Measurements from ENCODE around the gene POLE2. TPM values are rescaled to one million over a fixed set of nuclear protein-coding genes. Genes with fewer than 3 reads are reported as not detected.
A peak's percentile ranks its signal among the peaks of the same experiment; 100 is the strongest.
"Not testable (repeated sequence)": the region's sequence is repeated elsewhere in the genome, so short reads cannot be mapped to it uniquely, and the experiment has no call there.

POLE2 gene
- total RNA-seq, 1 donor from 2014 or later: 46.9 TPM

DNA sequence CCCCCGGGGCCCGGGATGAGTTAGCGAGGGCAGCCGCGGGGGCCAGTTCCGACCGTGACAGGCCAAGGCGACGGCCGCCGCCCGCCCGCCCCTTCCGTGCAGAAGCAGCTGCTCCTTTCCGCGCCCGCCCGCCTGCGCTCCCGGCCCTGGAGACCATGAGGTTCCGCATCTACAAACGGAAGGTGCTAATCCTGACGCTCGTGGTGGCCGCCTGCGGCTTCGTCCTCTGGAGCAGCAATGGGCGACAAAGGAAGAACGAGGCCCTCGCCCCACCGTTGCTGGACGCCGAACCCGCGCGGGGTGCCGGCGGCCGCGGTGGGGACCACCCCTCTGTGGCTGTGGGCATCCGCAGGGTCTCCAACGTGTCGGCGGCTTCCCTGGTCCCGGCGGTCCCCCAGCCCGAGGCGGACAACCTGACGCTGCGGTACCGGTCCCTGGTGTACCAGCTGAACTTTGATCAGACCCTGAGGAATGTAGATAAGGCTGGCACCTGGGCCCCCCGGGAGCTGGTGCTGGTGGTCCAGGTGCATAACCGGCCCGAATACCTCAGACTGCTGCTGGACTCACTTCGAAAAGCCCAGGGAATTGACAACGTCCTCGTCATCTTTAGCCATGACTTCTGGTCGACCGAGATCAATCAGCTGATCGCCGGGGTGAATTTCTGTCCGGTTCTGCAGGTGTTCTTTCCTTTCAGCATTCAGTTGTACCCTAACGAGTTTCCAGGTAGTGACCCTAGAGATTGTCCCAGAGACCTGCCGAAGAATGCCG is 66.7 kb downstream of the POLE2 start:
- Mint-ChIP-seq H3K4me3 (peak overlapping the region; percentile 98), H3K36me3 (ENCODE audit: low read depth) (peaks cover 49% of the 10 kb centered on the region), H3K4me1 (ENCODE audit: low read depth) (peaks cover 57% of the 10 kb centered on the region), H3K27me3 (ENCODE audit: insufficient read depth) (peaks cover under 1% of the 10 kb centered on the region), H3K27ac (peak overlapping the region; percentile 98), H3K9me3 (no peaks in the 10 kb centered on the region)
- DNase-seq (ENCODE audit: low spot score): no peak
- intact Hi-C loops (cut with micrococcal nuclease): loop anchor here (2.0 to 5.0 kb wide), 4 partner anchors 232 to 611 kb away; partner anchors contain the start of genes ARF6, NEMF and SOS2

DNA sequence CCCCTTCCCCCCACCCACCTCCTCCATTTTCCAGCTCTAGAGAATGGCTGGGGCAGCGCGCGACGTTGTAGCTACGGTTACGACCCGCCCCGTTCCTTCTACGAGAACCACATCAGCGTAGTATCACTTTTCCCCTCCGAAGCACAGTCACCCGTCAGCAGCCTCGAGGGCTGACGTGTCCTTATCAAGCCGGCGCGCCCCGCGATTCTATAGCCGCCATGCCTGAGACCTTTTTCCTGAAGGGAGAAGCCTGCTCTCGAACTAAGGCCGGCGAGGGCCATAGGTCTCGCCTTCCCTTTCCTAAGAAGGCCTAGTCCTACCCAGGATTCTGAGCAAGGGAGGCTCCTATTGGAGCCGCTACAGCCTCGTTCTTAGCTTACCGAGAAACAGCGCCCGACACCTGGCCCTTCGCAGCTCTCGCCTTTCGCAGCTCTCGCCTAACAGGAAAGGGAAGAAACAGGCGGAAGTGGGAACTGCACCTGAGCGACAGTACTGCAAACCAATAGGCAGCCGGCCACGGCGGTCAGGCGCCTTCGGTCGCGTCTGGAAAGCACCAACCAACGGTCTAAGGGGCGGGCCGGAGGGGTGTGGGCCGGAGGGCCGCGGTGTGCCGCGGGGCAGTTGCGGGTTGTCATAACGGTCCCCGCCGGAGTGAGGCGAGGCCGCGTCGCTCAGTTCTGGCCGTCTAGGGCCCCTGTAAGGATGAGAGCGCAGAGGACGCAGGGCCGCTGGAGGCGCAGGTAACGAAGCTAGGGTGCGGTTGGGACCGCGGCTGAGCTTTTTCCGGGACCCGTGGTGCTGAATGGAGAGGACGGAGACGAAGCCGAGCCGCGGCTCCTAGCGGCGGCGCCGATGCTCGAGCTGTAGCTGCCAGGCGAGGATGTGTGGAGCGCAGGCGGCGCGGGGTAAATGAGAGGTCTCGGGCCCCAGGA is 67.6 kb downstream of the POLE2 start, which contains the start of the genes MGAT2 and RPL36AL:
TSS of gene MGAT2 (plus strand) at position 618 of the 932 bp plus-strand sequence. CDS start 470 bp downstream, outside the sequence.
TSS of gene RPL36AL (minus strand) at position 445 of the 932 bp plus-strand sequence. CDS start 1,522 bp downstream, outside the sequence.
- Mint-ChIP-seq H3K27ac (peak within 1 kb of the TSS; percentile 98), H3K27me3 (ENCODE audit: insufficient read depth) (peaks cover 2% of the 10 kb centered on the region), H3K4me1 (ENCODE audit: low read depth) (peaks cover 53% of the 10 kb centered on the region), H3K4me3 (peak within 1 kb of the TSS; percentile 98), H3K9me3 (no peaks in the 10 kb centered on the region), H3K36me3 (ENCODE audit: low read depth) (peaks cover 44% of the 10 kb centered on the region)
- peak; percentile 96 for DNase-seq (ENCODE audit: low spot score)
- intact Hi-C loops (cut with micrococcal nuclease): loop anchor here (1.0 to 5.0 kb wide), 11 partner anchors 14 to 692 kb away; partner anchors contain the start of genes ARF6, DMAC2L, KLHDC2 and L2HGDH

DNA sequence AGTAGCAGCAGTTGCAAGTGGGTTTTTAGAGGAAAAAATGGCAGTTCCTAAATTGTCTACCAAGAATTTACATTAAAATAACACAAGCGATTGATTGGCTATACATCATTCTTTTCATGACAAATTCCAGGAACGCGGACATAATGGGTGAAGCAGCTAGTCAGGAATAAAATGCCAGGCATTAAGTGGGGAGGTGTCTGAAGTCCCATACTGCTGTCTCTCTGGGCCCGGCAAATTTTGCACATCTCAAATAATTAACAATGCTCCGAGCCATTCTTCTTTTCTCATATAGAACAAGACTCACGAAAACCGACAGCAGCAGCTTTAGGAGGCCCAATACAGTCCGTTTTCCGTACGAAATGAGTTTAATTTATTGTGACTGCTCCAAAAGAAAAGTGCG is 68.3 kb downstream of the POLE2 start:
- Mint-ChIP-seq H3K27me3 (ENCODE audit: insufficient read depth) (peaks cover 2% of the 10 kb centered on the region), H3K4me3 (peak overlapping the region; percentile 98), H3K4me1 (ENCODE audit: low read depth) (peaks cover 48% of the 10 kb centered on the region), H3K36me3 (ENCODE audit: low read depth) (peaks cover 45% of the 10 kb centered on the region), H3K9me3 (no peaks in the 10 kb centered on the region), H3K27ac (peak overlapping the region; percentile 98)
- intact Hi-C loops (cut with micrococcal nuclease): loop anchor here (1.0 to 5.0 kb wide), 11 partner anchors 15 to 693 kb away; partner anchors contain the start of genes ARF6, DMAC2L, KLHDC2 and L2HGDH
- no peak for DNase-seq (ENCODE audit: low spot score)

GRCh38 chr14:49619273-49619672 is 68.7 kb downstream of the POLE2 start:
- H3K4me1 Mint-ChIP-seq (ENCODE audit: low read depth): peaks cover 44% of the 10 kb centered on the region
- intact Hi-C loops (cut with micrococcal nuclease); H3K9me3 Mint-ChIP-seq; H3K27me3 Mint-ChIP-seq (ENCODE audit: insufficient read depth); DNase-seq (ENCODE audit: low spot score): not testable (repeated sequence)
- H3K4me3 Mint-ChIP-seq: peak overlapping the region; percentile 98
- peaks cover 45% of the 10 kb centered on the region for H3K36me3 Mint-ChIP-seq (ENCODE audit: low read depth)
- H3K27ac Mint-ChIP-seq: peak overlapping the region; percentile 98

GRCh38 chr14:49617852-49618519 is 70.0 kb downstream of the POLE2 start:
- peaks cover 32% of the 10 kb centered on the region for H3K4me1 Mint-ChIP-seq (ENCODE audit: low read depth)
- H3K9me3 Mint-ChIP-seq: no peaks in the 10 kb centered on the region
- no peak for DNase-seq (ENCODE audit: low spot score)
- peak overlapping the region; percentile 98 for H3K4me3 Mint-ChIP-seq
- intact Hi-C loops (cut with micrococcal nuclease): no loop called here
- peaks cover 47% of the 10 kb centered on the region for H3K36me3 Mint-ChIP-seq (ENCODE audit: low read depth)
- H3K27ac Mint-ChIP-seq: no peak overlapping the region
- peaks cover 2% of the 10 kb centered on the region for H3K27me3 Mint-ChIP-seq (ENCODE audit: insufficient read depth)

DNA sequence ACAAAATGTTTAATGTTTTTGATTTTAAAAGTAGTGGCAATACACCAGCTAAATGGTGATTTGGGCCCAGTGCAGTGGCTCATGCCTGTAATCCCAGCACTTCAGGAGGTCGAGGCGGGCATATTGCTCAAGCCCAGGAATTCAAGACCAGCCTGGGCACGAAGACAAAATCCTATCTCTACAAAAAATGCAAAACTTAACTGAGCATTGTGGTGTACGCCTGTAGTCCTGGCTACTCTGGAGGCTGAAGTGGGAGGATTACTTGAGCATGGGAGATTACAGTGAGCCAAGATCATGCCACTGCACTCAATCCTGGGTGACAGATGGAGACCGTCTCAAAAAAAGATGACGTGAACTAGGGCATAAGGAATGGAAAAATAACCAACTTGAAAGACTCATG is 72.2 kb downstream of the POLE2 start:
- H3K27ac Mint-ChIP-seq: no peak overlapping the region
- no peaks in the 10 kb centered on the region for H3K9me3 Mint-ChIP-seq
- peaks cover 36% of the 10 kb centered on the region for H3K36me3 Mint-ChIP-seq (ENCODE audit: low read depth)
- no peak overlapping the region for H3K4me3 Mint-ChIP-seq
- H3K27me3 Mint-ChIP-seq (ENCODE audit: insufficient read depth): peaks cover 2% of the 10 kb centered on the region
- DNase-seq (ENCODE audit: low spot score): no peak
- peaks cover 26% of the 10 kb centered on the region for H3K4me1 Mint-ChIP-seq (ENCODE audit: low read depth)
- intact Hi-C loops (cut with micrococcal nuclease): no loop called here

GRCh38 chr14:49614196-49614595 is 73.8 kb downstream of the POLE2 start:
- no peak overlapping the region for H3K4me3 Mint-ChIP-seq
- intact Hi-C loops (cut with micrococcal nuclease): no loop called here
- H3K27me3 Mint-ChIP-seq (ENCODE audit: insufficient read depth): peaks cover 2% of the 10 kb centered on the region
- peaks cover 25% of the 10 kb centered on the region for H3K4me1 Mint-ChIP-seq (ENCODE audit: low read depth)
- H3K27ac Mint-ChIP-seq: peak overlapping the region; percentile 35
- peaks cover 30% of the 10 kb centered on the region for H3K36me3 Mint-ChIP-seq (ENCODE audit: low read depth)
- DNase-seq (ENCODE audit: low spot score): no peak
- no peaks in the 10 kb centered on the region for H3K9me3 Mint-ChIP-seq

GRCh38 chr14:49612671-49613070 is 75.3 kb downstream of the POLE2 start:
- Mint-ChIP-seq H3K4me1 (ENCODE audit: low read depth) (peaks cover 20% of the 10 kb centered on the region), H3K36me3 (ENCODE audit: low read depth) (peaks cover 22% of the 10 kb centered on the region), H3K9me3 (no peaks in the 10 kb centered on the region), H3K4me3 (no peak overlapping the region), H3K27me3 (ENCODE audit: insufficient read depth) (peaks cover 2% of the 10 kb centered on the region), H3K27ac (no peak overlapping the region)
- no peak for DNase-seq (ENCODE audit: low spot score)
- intact Hi-C loops (cut with micrococcal nuclease): no loop called here

DNA sequence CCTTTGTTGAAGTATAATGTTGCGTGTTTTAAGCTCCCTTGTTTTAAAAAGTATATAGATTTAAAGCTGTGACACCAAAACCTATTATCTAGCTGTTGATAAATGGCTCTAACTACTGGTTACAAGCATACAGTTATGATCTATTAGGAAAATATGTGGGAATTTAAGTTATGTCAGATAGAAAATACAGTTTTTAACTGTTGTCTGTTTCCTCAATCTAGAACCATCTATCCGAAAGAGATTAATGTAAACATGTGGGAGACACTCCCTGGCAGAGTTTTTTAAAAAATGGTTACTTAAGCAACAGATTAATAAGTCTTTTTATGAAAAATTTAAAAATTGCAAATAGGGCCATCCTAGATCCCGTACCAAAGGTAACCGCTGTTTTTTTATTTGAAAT is 75.8 kb downstream of the POLE2 start:
- DNase-seq (ENCODE audit: low spot score): no peak
- H3K27me3 Mint-ChIP-seq (ENCODE audit: insufficient read depth): peaks cover 2% of the 10 kb centered on the region
- H3K36me3 Mint-ChIP-seq (ENCODE audit: low read depth): peaks cover 22% of the 10 kb centered on the region
- H3K4me3 Mint-ChIP-seq: no peak overlapping the region
- peaks cover 20% of the 10 kb centered on the region for H3K4me1 Mint-ChIP-seq (ENCODE audit: low read depth)
- intact Hi-C loops (cut with micrococcal nuclease): no loop called here
- no peak overlapping the region for H3K27ac Mint-ChIP-seq
- no peaks in the 10 kb centered on the region for H3K9me3 Mint-ChIP-seq

GRCh38 chr14:49607583-49607982 is 80.4 kb downstream of the POLE2 start:
- H3K27ac Mint-ChIP-seq: no peak overlapping the region
- no peak overlapping the region for H3K4me3 Mint-ChIP-seq
- intact Hi-C loops (cut with micrococcal nuclease): no loop called here
- no peaks in the 10 kb centered on the region for H3K27me3 Mint-ChIP-seq (ENCODE audit: insufficient read depth)
- peaks cover 21% of the 10 kb centered on the region for H3K36me3 Mint-ChIP-seq (ENCODE audit: low read depth)
- DNase-seq (ENCODE audit: low spot score): no peak
- no peaks in the 10 kb centered on the region for H3K9me3 Mint-ChIP-seq
- H3K4me1 Mint-ChIP-seq (ENCODE audit: low read depth): peaks cover 23% of the 10 kb centered on the region

GRCh38 chr14:49598485-49599300 is 89.3 kb downstream of the POLE2 start, which contains the start of gene LRR1:
LRR1 (plus strand) TSS chr14:49598940; CDS start chr14:49599021, 81 bp downstream.
- DNase-seq (ENCODE audit: low spot score): peak; percentile 82
- Mint-ChIP-seq H3K4me3 (peak within 1 kb of the TSS; percentile 92), H3K9me3 (no peaks in the 10 kb centered on the region), H3K36me3 (ENCODE audit: low read depth) (peaks cover 8% of the 10 kb centered on the region), H3K4me1 (ENCODE audit: low read depth) (peaks cover 44% of the 10 kb centered on the region), H3K27ac (peak within 1 kb of the TSS; percentile 95), H3K27me3 (ENCODE audit: insufficient read depth) (no peaks in the 10 kb centered on the region)
- intact Hi-C loops (cut with micrococcal nuclease): loop anchor here (1.0 to 5.0 kb wide), 4 partner anchors 12 to 519 kb away; partner anchors contain the start of genes MGAT2, RPL36AL, RPS29 and VCPKMT

All from activated T-helper 1 cell treated with anti-CD3 and anti-CD28 coated beads, Interleukin-12 subunit alpha, Interleukin-12 subunit beta, Interleukin-2, Interleukin-4 antibody, amounts not matched to agents 30 ng/mL and 10 ng/mL and 1 ng/mL, durations not matched to agents 14 hours and 24 hours and 36 hours (primary cell).